AG10803 (cell line): ENCODE results near the gene KDELR3.

Source experiments
- DNase-seq: peaks from one replicate; pipeline ENCODE4 v3.0.0; 2010; ENCODE audit warnings: low read depth
- H3K4me3 ChIP-seq: 2 replicates; pipeline ENCODE4 v1.5.1; 2011; ENCODE audit warnings: mild to moderate bottlenecking, low read length, control low read depth
- TF ChIP-seq, protein P1 (sequence below): conservative IDR thresholded peaks from 2 replicates; pipeline ENCODE4 v1.5.1; 2011; ENCODE audit warnings: mild to moderate bottlenecking, low read length, control low read depth, inconsistent platforms

The KDELR3 gene

DNA sequence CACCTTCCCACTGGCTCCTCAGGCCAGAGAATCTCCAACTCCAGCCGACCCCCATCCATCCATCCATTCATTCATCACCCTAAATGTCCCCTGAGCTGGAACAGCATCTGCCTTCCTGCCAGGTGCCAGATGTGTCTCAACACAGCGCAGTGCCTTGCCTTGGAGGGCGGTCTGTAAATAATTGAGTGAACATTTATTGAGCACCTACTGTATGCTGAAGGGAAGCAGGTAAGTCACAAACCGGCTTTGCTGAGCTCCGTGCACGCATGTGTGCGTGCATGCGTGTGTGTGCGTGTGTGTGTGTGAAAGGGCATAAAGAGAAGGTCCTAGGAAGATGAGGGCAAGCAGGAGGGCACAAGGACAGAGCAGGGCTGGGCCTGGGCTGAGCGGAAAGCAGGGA is 23.1 kb upstream of the KDELR3 start:
- TF ChIP-seq, protein P1, sequence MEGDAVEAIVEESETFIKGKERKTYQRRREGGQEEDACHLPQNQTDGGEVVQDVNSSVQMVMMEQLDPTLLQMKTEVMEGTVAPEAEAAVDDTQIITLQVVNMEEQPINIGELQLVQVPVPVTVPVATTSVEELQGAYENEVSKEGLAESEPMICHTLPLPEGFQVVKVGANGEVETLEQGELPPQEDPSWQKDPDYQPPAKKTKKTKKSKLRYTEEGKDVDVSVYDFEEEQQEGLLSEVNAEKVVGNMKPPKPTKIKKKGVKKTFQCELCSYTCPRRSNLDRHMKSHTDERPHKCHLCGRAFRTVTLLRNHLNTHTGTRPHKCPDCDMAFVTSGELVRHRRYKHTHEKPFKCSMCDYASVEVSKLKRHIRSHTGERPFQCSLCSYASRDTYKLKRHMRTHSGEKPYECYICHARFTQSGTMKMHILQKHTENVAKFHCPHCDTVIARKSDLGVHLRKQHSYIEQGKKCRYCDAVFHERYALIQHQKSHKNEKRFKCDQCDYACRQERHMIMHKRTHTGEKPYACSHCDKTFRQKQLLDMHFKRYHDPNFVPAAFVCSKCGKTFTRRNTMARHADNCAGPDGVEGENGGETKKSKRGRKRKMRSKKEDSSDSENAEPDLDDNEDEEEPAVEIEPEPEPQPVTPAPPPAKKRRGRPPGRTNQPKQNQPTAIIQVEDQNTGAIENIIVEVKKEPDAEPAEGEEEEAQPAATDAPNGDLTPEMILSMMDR: no peak
- DNase-seq: no peak
- H3K4me3 ChIP-seq: no peak overlapping the region

DNA sequence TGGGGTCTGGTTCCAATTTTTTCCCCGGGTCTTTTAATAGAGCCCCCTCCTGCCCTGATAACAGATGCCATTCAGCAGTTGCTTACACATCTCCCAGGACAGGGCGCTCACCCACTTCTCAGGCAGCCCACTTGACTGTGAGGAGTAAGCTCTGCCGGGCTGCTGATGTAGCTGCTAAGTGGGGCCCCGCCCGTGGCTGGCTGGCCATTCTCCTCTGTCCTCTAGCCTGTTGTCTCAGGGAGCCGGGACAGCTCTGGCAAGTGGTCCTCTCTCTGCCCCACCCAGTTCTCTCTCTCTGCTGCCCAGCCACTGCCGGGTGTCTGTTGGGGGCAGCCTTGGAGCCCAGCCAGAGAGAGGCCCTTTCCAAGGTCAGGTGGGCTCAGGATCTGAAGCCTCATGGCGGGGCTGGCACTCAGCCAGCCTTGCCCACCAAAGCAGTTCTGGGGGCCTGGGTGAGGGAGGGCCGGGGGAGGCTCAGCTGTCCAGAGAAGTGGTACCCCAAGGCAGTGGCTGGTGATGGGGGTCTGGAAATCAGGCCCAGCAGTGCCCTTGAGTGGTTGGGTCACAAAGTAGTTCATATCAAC is 21.8 kb upstream of the KDELR3 start:
- TF ChIP-seq, protein P1: no peak
- no peak for DNase-seq
- H3K4me3 ChIP-seq: no peak overlapping the region

DNA sequence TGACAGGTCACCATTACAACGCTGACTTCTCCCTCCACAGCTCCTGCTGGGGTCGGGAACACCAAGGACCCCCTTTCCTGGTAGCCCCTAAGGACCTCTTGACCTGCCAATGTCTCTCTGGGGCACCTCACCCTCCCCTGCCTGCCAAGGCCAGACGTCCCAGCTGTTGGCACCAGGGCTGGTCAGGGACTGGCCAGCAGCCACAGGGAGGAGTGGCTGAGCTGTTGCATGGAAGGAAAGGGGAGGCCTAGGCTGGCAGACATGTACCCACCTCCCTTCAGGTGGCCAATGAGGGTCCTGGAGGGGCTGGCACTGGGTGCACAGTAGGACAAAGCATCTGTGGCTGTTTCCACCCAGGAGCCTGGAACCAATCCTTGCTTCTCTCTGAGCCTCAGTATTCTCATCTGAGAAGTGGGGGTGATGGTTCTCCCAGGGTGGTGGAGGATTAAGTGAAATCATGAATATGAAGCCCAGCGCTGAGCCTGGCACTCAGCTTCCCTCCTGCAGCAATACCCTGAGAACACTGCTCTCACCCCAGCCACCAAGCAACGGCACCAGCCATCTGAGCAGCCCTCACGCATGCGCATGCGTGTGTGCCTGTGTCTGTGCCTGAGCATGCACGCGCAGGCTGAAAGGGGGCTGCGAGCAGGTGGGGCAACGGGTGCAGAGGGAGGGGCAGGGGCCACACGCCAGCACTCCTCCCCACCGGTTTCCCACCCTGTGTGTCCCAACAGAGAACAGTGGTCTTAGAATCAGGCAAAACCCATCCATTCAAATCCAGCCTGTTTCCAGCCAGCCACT is 18.8 kb upstream of the KDELR3 start:
- no peak for DNase-seq
- TF ChIP-seq, protein P1: no peak

DNA sequence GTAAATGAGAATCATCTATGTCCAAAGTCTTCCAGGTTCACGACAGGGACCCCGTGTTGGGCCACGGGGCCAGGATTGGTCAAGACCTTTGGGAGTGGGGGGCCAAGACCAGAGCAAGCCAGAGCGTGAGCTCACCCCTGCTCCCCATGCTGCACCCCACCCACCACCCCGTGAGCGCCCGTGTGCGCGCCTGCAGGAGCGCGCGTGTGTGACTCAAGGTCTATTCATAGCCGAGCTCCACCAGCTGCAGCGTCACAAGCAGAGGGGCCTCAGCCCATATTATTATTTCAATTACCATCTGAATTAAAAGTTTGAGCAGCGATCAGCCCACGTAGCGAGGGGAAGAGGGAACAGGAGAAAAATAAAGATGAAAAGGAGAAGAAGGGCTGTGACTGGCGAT is 18.1 kb upstream of the KDELR3 start:
- TF ChIP-seq, protein P1: no peak
- no peak overlapping the region for H3K4me3 ChIP-seq
- no peak for DNase-seq

More for the DNA sequence above, 18.8 kb upstream of the KDELR3 start:
- H3K4me3 ChIP-seq: no peak overlapping the region

DNA sequence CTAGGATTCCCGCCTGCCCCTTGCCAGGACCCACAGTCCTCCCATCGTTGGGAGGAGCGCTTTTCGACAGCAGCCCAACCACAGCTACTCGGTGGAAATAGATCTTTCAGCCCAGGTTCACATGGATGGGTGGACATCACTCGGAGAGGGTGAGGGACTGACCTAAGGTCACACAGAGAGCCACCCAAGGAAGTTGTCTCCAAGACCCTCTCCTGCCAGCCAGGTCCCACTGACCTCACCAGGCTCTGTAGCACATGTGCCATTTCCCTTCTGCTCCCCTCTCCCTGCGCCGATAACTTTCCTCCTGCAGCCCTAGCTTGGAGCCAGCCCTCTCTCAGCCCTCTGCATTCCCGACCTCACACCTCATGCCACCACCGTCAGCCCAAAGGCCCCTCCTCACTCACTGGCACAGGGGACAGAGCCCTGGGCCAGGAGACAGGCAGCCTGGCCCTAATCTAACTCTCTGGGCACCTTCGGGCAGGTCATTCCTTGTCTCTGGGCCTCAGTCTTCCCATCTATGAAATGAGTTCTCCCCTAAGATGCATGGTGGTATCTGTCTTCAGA is 17.6 kb upstream of the KDELR3 start:
- H3K4me3 ChIP-seq: no peak overlapping the region
- DNase-seq: no peak
- TF ChIP-seq, protein P1: no peak

DNA sequence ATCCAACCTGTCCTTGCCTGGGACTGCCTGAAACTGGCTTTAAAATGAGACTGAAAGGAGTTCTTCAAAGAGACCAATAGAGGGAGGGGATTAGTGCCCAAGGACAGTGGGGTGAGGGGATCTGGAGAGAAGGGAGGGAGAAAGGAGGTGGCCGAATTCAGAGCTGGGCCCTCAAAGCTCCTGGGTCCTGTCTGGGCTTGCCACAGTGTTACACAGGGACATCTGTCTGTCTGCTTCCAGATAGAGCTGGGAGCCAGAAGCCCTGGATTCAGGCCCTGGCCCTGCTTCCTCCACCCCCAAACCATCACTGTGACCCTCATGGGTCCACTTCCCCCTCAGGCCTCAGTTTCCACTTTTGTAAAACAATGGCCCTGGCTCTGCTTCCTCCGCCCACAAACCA is 16.5 kb upstream of the KDELR3 start:
- TF ChIP-seq, protein P1: no peak
- no peak overlapping the region for H3K4me3 ChIP-seq
- no peak for DNase-seq

DNA sequence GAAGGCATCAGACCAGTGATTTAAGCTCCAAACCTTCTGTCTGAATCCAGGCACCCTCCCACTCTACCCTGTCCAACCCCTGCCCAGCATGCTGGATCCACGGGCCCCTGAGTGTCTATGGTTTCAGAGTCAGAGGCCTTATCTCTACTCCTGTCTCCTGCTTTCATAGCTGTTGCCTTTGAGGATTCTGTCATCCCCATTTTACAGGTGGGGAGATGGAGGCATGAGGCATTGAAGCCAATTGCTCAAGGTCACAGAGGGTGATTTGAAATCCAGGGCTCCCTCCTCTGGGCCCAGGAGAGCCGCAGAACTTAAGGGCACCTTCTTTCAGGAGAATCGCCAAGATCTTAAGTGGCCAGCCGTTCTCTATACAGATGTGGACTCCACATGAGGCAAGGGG is 16.0 kb upstream of the KDELR3 start:
- no peak overlapping the region for H3K4me3 ChIP-seq
- DNase-seq: no peak
- TF ChIP-seq, protein P1: no peak
